GM19452 (cell line): ENCODE measurements around the gene GZF1.

ENCODE experiments used
- ATAC-seq: cut with Tn5 transposase; IDR thresholded peaks from one replicate; pipeline ENCODE4 v1.9.1; 2021; ENCODE audit not compliant: unreplicated experiment

GZF1 gene

GRCh38 chr20:23368316-23369071 lies 6.5 kb downstream of the GZF1 start:
- no peak for ATAC-seq

GRCh38 chr20:23369072-23369823 lies 7.3 kb downstream of the GZF1 start:
- ATAC-seq, result no peak

GRCh38 chr20:23370274-23370673 lies 8.3 kb downstream of the GZF1 start:
- ATAC-seq, result no peak

- no peak for ATAC-seq
Observed at GRCh38 chr20:23370873-23371272, 8.9 kb downstream of the GZF1 start.

- ATAC-seq, result no peak
Observed at GRCh38 chr20:23371496-23371895, 9.5 kb downstream of the GZF1 start.

GRCh38 chr20:23374441-23374840 lies 12.5 kb downstream of the GZF1 start:
- ATAC-seq, result no peak

- no peak for ATAC-seq
Observed at GRCh38 chr20:23375827-23376226, 13.8 kb downstream of the GZF1 start.

- no peak for ATAC-seq
Observed at GRCh38 chr20:23379772-23380171, 17.8 kb downstream of the GZF1 start.

- ATAC-seq, result no peak
Observed at GRCh38 chr20:23381876-23382275, 19.9 kb downstream of the GZF1 start.

GRCh38 chr20:23386304-23387117 lies 24.5 kb downstream of the GZF1 start:
- no peak for ATAC-seq

- no peak for ATAC-seq
Observed at GRCh38 chr20:23387118-23387443, 25.1 kb downstream of the GZF1 start.

GRCh38 chr20:23390091-23390774 lies 28.3 kb downstream of the GZF1 start:
- no peak for ATAC-seq

- ATAC-seq, result no peak
Observed at GRCh38 chr20:23391707-23392310, 29.8 kb downstream of the GZF1 start.

GRCh38 chr20:23393996-23394775 lies 32.2 kb downstream of the GZF1 start:
- ATAC-seq, result no peak

- ATAC-seq, result no peak
Observed at GRCh38 chr20:23396950-23397627, 35.1 kb downstream of the GZF1 start.

GRCh38 chr20:23397961-23398360 lies 36.0 kb downstream of the GZF1 start:
- ATAC-seq, result no peak

- peak; percentile 67 for ATAC-seq
Observed at GRCh38 chr20:23399568-23400241, 37.7 kb downstream of the GZF1 start.

GRCh38 chr20:23401051-23401450 lies 39.1 kb downstream of the GZF1 start:
- ATAC-seq, result no peak

GRCh38 chr20:23403751-23404150 lies 41.8 kb downstream of the GZF1 start:
- no peak for ATAC-seq
